NCI-H2227 treated with DMSO at 0.1 percent for 48 hours (cell line): ENCODE results near the gene ZFAND3.
"Not testable (repeated sequence)": the region's sequence is repeated elsewhere in the genome, so short reads cannot be mapped to it uniquely, and the experiment has no call there.

Source experiments
- DNase-seq: peaks from one replicate; lab custom pipeline; 2025; lab: John Stamatoyannopoulos, UW

The ZFAND3 gene

DNA sequence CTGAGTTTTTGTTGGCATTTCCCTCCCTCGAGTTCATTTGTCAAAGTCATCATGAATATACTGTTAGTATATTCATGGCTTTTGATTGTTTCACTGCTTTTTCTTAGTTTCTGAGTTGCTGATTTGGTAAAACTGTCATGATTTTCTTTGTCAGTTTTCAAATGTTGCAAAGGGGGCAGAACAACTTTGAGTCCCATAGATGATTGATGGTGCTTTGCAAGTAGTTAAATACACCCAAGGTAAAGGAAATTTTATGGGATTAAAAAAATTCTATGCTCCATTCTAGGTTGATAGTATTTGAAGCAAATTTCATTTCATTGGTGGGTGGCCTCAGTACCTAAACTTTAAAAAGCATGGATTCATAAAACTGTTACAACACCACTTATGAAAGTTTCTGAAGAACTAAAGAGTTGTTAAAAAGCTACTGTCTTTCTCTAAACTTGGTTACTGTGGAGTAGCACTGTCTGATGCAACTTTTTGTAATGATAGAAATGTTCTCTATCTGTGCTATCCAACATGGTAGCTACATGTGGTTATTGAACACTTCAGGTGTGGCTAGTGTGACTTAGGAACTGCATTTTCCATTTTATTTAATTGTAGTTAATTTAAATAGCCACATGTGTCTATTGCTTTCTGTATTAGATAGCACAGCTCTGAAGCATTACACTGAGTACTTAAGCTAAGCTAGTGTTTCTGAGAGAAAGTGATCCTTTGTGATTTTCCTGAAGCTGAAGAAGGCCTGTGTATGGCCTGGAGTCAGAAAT is 153.6 kb downstream of the ZFAND3 start:
- DNase-seq: no peak

DNA sequence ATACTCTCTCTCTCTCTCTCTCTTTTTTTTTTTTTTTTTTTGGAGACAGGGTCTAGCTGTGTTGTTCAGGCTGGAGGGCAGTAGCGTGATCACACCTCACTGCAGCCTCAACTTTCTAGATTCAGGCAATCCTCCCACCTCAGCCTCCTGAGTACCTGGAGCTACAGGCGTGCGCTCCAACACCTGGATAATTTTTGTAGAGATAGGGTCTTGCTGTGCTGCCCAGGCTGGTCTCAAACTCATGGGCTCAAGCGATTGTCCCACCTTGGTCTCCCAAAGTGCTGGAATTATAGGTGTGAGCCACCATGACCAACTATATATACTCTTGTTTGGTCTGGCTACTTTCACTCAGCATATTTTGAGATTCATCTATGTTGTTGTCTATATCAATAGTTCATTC is 154.9 kb downstream of the ZFAND3 start:
- no peak for DNase-seq

DNA sequence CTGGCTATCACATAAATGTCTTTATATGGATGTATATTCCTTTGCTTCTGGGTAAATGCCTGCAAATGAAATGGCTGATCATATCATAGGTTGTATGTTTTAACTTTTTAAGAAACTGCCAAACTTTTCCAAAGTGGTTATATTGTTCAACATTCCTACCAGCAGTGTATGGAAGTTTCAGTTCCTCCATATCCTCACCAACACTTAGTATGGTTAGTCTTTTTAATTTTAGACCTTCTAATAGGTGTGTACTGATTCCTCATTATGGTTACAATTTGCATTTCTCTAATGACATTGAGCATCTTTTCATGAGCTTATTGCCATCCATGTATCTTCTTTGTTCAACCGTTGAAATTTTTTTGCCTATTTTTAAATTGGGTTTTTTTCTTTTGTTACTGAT is 155.4 kb downstream of the ZFAND3 start:
- DNase-seq: no peak

DNA sequence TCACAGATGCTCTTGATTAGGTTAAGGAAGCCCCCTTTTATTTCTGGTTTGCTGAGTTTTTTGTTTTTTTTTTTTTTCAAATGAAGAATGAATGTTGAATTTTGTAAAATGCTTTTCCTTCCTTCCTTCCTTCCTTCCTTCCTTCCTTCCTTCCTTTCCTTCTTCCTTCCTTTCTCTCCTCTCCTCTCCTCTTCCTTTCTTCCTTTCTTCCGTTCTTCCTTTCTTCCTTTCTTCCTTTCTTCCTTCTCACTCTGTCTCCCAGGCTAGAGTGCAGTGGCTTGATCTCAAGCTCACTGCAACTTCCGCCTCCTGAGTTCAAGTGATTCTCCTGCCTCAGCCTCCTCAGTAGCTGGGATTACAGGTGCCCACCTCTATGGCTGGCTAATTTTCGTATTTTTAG is 158.2 kb downstream of the ZFAND3 start:
- no peak for DNase-seq

DNA sequence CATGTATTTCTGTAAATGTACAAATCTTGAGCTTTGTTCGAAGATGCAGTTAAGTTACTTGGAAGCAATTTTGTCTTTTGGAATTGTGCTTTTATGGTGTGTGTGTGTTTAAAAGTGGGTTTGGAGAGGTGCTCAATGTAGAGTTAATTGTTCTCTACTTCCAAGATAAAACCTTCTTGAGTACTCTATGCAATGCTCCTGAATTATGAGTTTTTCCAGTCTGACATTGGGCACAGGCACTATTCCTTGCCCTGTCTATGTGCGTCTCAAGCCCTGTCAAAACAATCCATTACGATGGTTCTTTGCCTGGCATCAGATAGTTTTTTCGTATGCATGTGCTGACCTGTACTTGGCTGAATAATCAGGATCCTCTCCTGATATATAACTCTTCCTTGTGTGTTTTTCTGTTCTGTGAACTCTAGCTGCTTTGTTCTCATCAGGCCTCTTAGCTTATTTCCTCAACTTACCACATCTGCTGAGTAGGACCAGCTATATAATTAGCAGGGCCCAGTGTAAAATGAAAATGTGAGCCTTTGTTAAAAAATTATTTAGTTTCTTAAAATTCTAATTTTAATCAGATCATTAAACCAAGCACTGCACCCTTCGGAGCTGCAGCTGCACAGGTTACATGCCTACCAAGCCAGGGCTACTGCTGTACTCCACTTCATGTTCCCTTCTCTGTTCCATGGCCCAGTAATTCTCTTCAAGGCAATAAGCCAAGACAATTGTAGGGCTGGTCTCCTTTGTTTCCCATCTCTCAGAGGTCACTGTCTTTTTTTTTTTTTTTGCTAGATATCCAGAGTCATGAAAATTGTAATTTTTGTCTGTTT is 160.1 kb downstream of the ZFAND3 start:
- DNase-seq: no peak

DNA sequence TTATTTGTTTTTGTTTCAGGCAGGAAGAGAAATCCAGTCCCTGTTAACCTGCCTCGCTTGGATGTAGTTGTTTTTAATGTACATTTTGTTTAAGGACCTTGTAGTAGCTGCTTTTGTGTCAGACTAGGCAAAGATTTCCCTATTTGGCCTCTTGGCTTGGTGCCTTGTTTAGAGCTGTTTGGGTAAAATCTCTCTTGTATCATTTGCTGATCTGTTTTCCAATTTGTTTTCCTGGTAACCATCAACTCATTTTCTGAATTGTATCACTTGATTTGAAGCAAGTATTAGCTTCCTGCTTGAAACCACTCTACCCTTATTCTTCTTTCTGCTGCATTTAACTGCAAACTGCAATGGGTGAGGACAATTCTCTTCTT is 160.7 kb downstream of the ZFAND3 start:
- DNase-seq: peak; percentile 46

DNA sequence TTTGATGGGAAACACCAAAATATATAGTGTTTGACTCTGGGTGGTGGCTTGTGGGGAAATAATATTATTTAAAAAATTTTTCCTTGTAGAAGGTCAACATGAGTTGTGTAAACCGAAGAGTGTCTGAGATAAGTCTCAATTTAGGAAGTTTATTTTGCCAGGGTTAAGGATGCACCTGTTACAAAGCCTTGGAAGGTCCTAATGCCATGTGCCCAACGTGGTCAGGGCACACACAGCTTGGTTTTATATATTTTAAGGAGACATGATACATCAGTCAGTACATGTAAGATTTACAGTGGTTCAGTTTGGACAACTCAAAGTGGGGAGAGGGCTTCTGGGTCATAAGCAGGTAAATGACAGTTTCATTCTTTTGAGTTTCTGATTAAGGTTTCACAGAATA is 162.1 kb downstream of the ZFAND3 start:
- no peak for DNase-seq

DNA sequence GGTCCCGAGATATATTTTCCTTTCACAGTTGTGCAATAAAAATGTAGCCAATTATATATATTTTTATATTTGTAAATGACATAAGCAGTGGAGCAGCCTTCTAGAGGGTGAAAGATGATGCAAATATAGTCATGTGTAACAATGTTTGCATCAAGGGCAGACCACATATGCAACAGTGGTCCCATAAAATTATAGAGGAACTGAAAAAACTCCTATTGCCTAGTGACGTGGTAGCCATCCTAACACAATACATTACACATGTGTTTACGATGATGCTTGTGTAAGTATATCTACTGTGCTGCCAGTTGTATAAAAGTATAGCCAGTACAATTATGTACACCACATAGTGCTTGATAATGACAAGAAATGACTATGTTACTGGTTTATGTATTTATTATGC is 162.8 kb downstream of the ZFAND3 start:
- DNase-seq: no peak

DNA sequence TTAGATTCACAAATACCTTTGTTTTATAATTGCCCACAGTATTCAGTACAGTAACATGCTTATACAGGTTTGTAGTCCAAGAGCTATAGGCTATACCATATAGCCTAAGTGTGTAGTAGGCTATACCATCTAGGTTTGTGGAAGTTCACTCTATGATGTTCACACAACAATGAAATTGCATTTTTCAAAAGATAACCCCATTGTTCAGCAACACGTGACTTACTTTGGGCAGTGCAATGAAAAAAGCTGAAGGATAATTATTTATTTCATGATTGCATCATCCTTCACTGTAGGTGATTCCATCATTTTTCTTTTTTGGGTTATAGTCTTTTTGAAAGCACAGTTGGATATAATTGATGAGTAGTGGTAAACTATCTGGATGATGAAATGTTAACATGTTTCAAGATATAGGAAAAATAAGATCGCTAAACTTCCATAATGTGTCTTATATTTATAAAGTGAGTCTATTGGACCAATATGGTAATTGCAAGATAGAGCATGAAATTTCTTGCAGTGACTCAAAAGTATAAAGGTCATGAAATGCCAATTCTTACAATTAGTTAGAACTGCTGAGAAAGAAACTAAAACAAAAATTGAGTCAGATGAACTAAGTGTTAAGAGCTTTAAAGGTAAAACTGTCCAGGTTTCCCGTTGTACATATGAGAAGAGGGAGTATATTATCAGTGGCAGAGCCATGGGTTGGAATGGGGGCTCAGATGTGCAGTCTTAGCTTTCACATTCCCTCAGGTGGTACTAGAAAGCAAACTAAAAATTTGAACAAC is 164.4 kb downstream of the ZFAND3 start:
- no peak for DNase-seq

DNA sequence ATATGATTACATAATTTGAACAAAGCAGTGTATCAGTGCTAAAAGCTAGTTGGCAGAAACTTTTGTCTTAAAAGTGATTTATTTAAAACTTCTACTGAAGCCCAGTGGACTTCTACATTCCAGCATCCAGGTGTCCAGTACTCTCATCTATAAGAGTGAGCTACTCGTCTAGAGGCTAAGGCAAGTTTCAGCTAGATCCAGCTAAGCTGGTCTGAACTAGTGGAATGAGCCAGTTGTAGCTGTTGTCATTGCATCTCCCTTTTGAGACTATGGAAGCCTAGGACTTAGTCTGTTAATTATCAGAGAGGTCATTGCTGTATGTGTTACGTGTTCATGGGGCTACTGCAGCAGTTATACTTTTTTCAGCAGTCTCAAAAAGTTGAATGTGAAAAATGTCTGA is 165.1 kb downstream of the ZFAND3 start:
- no peak for DNase-seq

DNA sequence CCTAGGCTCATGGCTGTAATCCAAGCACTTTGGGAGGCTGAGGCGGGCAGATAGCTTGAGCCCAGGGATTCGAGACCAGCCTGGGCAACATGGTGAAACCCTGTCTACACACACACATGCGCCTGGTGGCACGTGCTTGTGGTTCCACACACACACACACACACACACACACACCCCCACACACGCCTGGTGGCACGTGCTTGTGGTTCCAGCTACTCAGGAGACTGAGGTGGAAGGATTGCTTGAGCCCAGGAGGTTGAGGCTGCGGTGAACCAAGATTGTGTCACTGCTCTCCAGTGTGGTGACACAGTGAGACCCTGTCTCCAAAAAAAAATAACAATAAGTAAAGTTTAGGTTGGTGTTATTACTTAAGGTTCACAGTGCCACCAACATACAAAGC is 165.8 kb downstream of the ZFAND3 start:
- no peak for DNase-seq

DNA sequence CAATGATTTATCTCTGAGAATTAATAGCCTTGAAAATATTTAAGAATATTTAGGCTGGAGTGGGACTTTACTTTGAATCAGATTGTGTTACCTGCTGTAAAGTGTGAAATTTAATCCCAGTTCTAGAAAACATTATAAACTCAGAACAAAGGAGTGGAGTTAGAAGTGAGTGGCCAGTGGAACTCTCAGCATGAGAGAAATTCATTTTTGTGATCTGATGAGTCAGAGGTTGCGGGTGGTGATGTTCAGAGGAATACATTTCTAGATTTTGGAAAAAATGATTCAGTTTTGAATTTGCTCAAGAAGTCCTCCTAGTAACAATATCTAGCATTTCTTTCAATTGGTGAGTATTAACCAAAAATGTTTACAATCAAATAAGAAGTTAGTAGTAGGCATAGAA is 167.5 kb downstream of the ZFAND3 start:
- no peak for DNase-seq

DNA sequence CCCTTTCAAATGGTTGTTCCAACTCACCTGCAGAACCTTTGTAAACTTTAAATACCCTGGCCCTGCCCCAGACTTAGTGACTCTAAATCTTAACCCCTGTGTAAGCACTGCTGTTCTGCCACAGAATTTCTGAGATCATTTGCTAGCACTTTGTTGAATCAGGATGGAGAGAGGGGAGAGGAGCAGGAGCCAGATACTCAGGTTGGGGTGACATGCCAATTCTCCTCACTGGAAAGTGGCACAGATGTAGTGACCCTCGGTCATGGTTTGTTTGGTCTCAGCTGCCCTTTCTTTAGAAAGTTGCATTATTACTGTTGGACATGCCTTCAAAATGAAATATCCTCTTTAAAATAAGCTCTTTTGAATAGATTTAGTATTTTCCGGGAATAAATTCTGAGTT is 168.0 kb downstream of the ZFAND3 start:
- DNase-seq: no peak

DNA sequence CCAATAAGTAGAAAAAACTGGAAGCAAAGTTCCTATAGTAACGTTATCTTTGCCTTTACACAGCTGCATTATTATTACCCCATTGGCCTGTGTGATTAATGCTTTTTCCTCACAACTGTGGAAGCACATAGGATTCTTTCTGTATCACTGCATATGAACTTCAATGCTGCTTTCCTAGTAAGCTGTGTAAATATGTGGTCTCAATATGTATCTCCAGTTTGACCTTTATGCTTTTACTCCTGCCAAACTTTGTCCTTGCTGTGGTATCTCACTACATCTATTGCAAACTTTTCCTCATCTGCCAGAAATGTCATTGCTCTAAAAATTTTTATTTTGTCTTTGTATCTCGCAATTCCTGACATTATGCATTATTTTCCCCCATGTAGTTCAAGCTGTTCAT is 168.6 kb downstream of the ZFAND3 start:
- DNase-seq: no peak

DNA sequence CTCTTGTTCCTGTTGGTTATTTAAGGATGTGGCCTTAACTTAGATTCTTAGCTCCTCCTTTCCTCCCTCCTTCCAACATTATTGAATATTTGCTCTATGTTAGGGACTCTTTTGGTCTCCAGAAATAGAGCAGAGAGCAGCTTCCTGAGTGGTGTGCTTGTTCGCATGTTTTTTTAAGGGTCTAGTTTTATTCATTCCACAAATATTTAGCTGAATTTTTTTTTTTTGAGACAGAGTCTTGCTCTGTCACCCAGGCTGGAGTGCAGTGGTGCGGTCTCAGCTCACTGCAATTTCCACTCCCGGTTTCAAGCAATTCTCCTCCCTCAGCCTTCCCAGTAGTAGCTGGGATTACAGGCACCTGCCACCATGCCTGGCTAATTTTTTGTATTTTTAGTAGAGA is 169.2 kb downstream of the ZFAND3 start:
- DNase-seq: no peak

DNA sequence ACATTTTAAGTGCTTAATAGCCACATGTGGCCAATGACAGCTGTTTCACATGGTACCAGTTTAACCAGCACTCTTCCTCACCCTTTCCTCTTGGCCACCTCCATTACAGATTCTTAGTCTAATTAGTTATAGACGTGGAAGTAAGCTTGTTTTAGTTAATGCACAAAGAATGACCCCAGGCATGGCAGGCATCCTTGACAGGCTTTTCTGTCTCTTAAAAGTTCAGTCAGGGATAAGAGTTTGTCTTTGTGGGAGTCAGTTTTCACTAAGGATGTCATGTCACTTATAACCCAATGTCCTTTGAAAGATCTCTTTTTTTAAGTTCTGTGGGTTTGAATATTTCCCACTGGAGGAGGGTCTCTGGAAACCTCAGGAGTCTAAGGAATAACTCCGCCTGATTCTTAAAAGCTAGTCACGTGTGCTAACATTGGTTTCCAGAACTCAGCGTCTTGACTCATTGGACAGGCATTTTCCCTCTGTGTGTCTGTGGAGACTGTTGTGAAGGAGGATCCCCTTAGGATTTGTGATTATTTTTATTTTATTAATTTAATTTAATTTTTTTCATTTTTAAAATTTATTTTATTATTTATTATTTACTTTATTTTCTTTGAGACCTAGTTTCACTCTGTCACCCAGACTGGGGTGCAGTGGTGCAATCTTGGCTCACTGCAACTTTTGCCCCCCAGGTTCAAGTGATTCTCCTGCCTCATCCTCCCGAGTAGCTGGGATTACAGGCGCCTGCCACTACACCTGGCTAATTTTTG is 171.4 kb downstream of the ZFAND3 start:
- DNase-seq: no peak

DNA sequence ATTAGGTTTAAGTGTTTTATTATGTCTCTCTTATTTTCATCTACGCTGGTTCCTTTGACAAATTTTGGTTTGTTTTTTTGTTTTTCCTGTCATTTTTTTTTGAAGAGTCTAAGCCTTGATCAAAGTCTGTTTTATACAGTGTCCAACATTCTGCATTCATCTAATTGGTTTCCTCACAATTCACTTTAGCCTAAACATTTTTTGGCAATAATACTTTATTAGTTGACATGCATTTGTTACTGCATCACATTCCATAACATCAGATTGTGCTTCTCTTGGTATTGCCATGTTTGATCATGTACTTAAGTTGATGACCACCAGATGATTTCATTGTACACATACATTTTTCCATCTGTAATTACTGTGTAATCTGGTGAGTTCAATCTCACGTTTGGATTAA is 173.2 kb downstream of the ZFAND3 start:
- DNase-seq: no peak

DNA sequence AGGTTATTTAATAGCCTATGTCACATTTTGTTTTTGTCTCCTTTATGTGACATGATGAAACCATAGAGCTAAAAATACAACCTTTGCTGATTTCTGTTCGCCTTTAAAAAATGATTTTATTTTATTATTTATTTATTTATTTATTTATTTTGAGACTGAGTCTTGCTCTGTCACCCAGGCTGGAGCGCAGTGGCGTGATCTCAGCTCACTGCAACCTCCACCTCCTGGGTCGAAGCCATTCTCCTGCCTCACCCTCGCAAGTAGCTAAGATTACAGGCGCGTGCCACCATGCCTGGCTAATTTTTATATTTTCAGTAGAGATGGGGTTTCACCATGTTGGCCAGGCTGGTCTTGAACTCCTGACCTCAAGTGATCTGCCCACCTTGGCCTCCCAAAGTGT is 173.7 kb downstream of the ZFAND3 start:
- DNase-seq: not testable (repeated sequence)

DNA sequence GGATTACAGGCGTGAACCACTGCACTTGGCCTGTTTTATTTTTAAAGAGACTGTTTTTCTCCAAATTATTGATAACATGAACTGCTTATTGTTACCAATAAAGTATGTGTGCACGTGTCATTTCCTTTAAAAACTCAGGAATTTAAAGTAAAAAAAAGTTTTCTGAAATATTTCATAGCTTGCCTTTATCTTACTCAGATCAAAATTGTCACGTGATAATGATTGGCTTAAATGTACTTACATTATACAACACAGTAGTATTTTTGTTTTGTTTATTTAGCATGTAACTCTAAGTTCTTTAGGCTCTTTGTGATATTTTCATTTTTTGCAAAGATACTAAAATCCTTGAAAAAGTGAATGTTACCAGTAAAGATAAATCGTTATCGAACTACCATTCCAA is 174.1 kb downstream of the ZFAND3 start:
- DNase-seq: no peak

DNA sequence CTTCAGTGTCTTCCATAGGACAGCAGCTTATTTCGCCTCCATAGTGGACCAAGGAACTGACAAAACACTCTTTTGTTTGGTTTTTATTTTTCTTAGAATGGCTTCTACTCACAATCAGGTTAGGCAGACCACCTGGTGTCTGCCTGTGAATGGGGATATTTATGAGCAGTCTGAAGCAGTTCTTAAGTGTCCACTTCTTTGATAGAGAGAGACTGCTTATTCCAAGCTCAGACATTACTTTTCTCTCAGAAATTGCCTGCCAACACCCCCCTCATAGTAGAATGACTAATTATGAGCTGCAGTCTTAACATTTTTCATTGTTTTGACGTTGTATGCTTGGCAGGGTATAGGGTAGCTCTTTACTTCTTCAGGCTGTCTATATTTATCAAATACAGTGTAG is 174.7 kb downstream of the ZFAND3 start:
- peak; percentile 78 for DNase-seq

DNA sequence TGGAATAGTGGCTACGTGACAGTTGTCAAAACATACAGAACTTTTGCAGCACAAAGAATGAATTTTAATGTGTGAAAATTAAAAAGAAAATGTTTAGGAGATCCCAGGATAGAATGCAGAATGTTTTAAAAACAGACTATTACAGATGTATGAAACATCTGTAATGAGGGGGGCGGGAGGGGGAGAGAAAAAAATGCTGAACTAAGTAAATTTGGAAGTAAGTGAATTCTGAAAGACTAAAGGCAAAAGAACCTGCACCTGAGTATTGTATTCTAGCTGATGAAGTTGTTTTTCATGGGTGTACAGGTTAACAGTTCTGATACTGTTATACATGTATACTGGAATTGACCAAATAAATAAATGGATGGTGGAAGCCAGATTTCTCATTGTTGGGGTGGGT is 178.8 kb downstream of the ZFAND3 start:
- no peak for DNase-seq

DNA sequence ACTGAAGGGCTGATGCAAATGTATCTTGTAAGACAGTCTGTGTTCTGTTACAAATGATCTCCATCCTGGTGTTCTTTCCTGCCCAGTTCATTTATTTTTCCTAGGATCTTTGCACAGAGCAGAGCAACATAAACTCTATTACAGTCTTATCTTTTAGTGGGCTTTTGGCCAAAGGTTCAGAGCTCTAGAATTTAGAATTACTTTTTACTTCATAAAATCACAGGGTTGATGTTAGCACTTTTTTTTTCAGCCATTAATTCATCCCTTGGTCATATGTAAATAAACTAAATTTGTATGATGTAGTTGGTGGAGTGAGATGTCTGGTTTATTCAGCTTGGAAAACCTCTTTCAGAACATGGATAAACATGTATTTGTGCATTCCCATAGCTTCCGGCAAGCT is 181.9 kb downstream of the ZFAND3 start:
- no peak for DNase-seq
